Tibial artery (tissue), 4 donors: Measurements from ENCODE around the gene MGST3.
A peak's percentile ranks its signal among the peaks of the same experiment; 100 is the strongest.

ENCODE experiments used
- DNase-seq, 2 donors: peaks; one replicate each; pipeline ENCODE4 v3.0.0-alpha.2; 2019
- H3K27ac ChIP-seq, 2 donors: fragments of 200-600 bp; sonication (generic) in 1 of 2; 1 replicate in 1 of 2; 2 replicates in 1 of 2; pipeline ENCODE4 v1.5.1; 2018 to 2019; ENCODE audit warnings: mild to moderate bottlenecking in 1 of 2
- H3K27me3 ChIP-seq, 2 donors: fragments of 200-600 bp; sonication (generic) in 1 of 2; one replicate each; pipeline versions ENCODE4 v1.5.1 to v1.6.0; 2016 to 2019
- H3K36me3 ChIP-seq, 3 donors: fragments of 200-600 bp; sonication (generic) in 2 of 3; one replicate each; pipeline ENCODE4 v1.5.1; 2016 to 2019; ENCODE audit warnings: mild to moderate bottlenecking in 2 of 3
- H3K4me1 ChIP-seq, 4 donors: fragments of 200-600 bp; sonication (generic) in 2 of 4; 1 replicate in 3 of 4; 2 replicates in 1 of 4; pipeline ENCODE4 v1.5.1; 2016 to 2019
- H3K4me3 ChIP-seq, 2 donors: fragments of 200-600 bp; sonication (generic) in 1 of 2; 1 replicate in 1 of 2; 2 replicates in 1 of 2; pipeline ENCODE4 v1.5.1; 2018 to 2019; ENCODE audit warnings: mild to moderate bottlenecking in 2 of 2
- H3K9me3 ChIP-seq, 3 donors: fragments of 200-600 bp; sonication (generic) in 1 of 3; one replicate each; pipeline ENCODE4 v1.5.1; 2016 to 2019
- intact Hi-C: fragments of 100-400 bp; cut with DNase I; formaldehyde crosslinking; loops from one replicate; pipeline ENCODE4 v1.15.0; 2023; ENCODE audit warnings: low total_unique reads
- TF ChIP-seq, protein P1 (sequence below), 2 experiments: fragments of 200-600 bp in 1 of 2; fragments of 450-650 bp in 1 of 2; IDR thresholded peaks; one replicate each; pipeline ENCODE4 v1.5.1; 2017 to 2019; ENCODE audit warnings: antibody characterized with exemption in 2 of 2, mild to moderate bottlenecking in 1 of 2, moderate library complexity in 1 of 2

The MGST3 gene

GRCh38 chr1:165629848-165630628 is 996 bp upstream of the MGST3 start:
- Histone ChIP-seq H3K4me3 (peak overlapping the region; percentile 67 to 90), H3K9me3 (no peaks in the 10 kb centered on the region), H3K36me3 (no peaks in the 10 kb centered on the region), H3K27ac (peak overlapping the region; percentile 77 to 88), H3K4me1 (peaks cover 0 to 31% (median 24%) of the 10 kb centered on the region in 4 donors), H3K27me3 (no peaks in the 10 kb centered on the region)
- intact Hi-C loops = loop anchor here (5.0 to 10.0 kb wide), 3 partner anchors 67 to 205 kb away; partner anchors contain the start of genes ALDH9A1 and TMCO1
- TF ChIP-seq, protein P1, sequence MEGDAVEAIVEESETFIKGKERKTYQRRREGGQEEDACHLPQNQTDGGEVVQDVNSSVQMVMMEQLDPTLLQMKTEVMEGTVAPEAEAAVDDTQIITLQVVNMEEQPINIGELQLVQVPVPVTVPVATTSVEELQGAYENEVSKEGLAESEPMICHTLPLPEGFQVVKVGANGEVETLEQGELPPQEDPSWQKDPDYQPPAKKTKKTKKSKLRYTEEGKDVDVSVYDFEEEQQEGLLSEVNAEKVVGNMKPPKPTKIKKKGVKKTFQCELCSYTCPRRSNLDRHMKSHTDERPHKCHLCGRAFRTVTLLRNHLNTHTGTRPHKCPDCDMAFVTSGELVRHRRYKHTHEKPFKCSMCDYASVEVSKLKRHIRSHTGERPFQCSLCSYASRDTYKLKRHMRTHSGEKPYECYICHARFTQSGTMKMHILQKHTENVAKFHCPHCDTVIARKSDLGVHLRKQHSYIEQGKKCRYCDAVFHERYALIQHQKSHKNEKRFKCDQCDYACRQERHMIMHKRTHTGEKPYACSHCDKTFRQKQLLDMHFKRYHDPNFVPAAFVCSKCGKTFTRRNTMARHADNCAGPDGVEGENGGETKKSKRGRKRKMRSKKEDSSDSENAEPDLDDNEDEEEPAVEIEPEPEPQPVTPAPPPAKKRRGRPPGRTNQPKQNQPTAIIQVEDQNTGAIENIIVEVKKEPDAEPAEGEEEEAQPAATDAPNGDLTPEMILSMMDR (IDR thresholded peaks at IDR 0.05) = no peak
- DNase-seq = no peak

GRCh38 chr1:165631342-165632151 is 513 bp downstream of the MGST3 start:
- peak overlapping the region; percentile 77 to 88 for H3K27ac ChIP-seq
- H3K4me1 ChIP-seq = peaks cover 0 to 45% (median 38%) of the 10 kb centered on the region in 4 donors
- H3K9me3 ChIP-seq = no peaks in the 10 kb centered on the region
- intact Hi-C loops = loop anchor here (5.0 to 10.0 kb wide), 3 partner anchors 66 to 203 kb away; partner anchors contain the start of genes ALDH9A1 and TMCO1
- H3K4me3 ChIP-seq = peak overlapping the region; percentile 67 to 90
- no peaks in the 10 kb centered on the region for H3K27me3 ChIP-seq
- no peaks in the 10 kb centered on the region for H3K36me3 ChIP-seq
- TF ChIP-seq, protein P1 (IDR thresholded peaks at IDR 0.05) = no peak
- peak; percentile 69 to 84 for DNase-seq

GRCh38 chr1:165632152-165632469 is 1.1 kb downstream of the MGST3 start:
- peak overlapping the region; percentile 67 to 90 for H3K4me3 ChIP-seq
- H3K36me3 ChIP-seq = no peaks in the 10 kb centered on the region
- no peaks in the 10 kb centered on the region for H3K27me3 ChIP-seq
- intact Hi-C loops = loop anchor here (5.0 to 10.0 kb wide), 3 partner anchors 65 to 203 kb away; partner anchors contain the start of genes ALDH9A1 and TMCO1
- no peak for DNase-seq
- no peaks in the 10 kb centered on the region for H3K9me3 ChIP-seq
- peak overlapping the region; percentile 77 to 88 for H3K27ac ChIP-seq
- TF ChIP-seq, protein P1 (IDR thresholded peaks at IDR 0.05) = no peak
- H3K4me1 ChIP-seq = peaks cover 0 to 51% (median 43%) of the 10 kb centered on the region in 4 donors

DNA sequence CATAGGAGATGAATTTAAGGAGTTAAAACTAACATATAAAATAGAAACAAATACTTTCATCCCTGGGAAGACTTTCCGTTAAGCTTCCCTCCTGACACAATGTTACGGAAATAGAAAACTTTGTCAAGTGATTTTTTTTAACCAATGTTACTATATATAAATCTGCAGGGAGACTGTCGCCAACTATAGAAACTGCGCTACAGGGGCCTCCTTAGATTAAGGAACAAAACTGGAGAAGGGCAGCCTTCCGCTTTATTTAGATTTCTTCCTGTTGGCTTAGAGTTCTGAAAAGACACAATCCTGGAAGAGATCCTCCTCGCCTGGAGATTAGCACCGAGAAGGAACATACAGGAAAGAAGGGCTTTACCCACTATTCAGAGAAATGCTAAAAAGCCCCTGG is 1.5 kb downstream of the MGST3 start:
- peak overlapping the region; percentile 67 to 90 for H3K4me3 ChIP-seq
- intact Hi-C loops = loop anchor here (5.0 to 10.0 kb wide), 3 partner anchors 65 to 202 kb away; partner anchors contain the start of genes ALDH9A1 and TMCO1
- H3K27ac ChIP-seq = peak overlapping the region; percentile 77 to 88
- no peaks in the 10 kb centered on the region for H3K9me3 ChIP-seq
- H3K36me3 ChIP-seq = no peaks in the 10 kb centered on the region
- H3K4me1 ChIP-seq = peaks cover 0 to 54% (median 47%) of the 10 kb centered on the region in 4 donors
- TF ChIP-seq, protein P1 (IDR thresholded peaks at IDR 0.05) = no peak
- no peaks in the 10 kb centered on the region for H3K27me3 ChIP-seq
- no peak for DNase-seq

DNA sequence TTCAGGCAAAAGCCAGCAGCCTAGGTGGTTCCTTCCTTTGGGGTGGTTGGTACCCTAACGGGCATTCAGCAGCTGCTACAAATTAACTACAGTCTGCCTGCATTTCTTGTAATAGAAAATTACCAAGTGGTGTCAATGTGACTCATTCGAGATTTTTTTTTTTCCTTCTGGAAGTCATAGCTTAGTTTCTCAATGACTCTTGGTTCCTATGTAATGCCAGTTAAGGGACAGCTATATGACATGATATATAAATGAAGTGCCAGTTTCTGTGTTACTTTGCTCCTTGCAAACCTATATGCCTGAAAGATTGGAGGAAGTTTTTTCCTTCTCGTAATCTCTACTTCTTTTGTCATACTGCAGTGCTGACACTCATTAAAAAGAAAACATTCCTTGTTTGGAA is 2.6 kb downstream of the MGST3 start:
- H3K4me1 ChIP-seq = peaks cover 0 to 66% (median 55%) of the 10 kb centered on the region in 4 donors
- intact Hi-C loops = loop anchor here (5.0 to 10.0 kb wide), 3 partner anchors 64 to 201 kb away; partner anchors contain the start of genes ALDH9A1 and TMCO1
- no peak for DNase-seq
- no peaks in the 10 kb centered on the region for H3K36me3 ChIP-seq
- TF ChIP-seq, protein P1 (IDR thresholded peaks at IDR 0.05) = no peak
- H3K27ac ChIP-seq = peak overlapping the region in 1 of 2 donors; percentile 88
- no peaks in the 10 kb centered on the region for H3K9me3 ChIP-seq
- H3K4me3 ChIP-seq = peak overlapping the region in 1 of 2 donors; percentile 90
- H3K27me3 ChIP-seq = no peaks in the 10 kb centered on the region
